ENCODE results near the gene KDM2A.

Gene KDM2A

DNA sequence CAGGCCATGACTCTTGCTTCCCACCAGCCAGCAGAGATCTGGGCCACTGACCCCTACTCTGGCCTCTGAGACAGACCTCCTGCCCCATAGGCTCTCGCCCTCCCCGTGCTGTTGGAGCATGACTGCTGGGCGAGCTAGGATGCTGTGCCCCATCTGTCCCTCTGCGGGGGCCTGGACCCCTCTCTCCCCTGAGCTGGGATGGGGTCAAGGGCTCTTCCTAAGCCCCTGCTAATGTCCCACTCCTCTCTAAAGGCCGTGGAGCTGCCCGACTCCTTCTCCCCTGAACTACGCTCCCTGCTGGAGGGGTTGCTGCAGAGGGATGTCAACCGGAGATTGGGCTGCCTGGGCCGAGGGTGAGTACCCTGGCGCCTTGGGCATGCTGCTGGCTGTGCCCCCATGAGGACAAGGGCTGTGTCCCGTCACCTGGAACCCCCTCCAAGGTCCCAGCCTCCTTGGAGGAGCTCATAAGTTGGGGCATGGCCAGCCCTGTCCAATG is 163.9 kb downstream of the KDM2A start (continued):
- TF ChIP-seq, protein P1, sequence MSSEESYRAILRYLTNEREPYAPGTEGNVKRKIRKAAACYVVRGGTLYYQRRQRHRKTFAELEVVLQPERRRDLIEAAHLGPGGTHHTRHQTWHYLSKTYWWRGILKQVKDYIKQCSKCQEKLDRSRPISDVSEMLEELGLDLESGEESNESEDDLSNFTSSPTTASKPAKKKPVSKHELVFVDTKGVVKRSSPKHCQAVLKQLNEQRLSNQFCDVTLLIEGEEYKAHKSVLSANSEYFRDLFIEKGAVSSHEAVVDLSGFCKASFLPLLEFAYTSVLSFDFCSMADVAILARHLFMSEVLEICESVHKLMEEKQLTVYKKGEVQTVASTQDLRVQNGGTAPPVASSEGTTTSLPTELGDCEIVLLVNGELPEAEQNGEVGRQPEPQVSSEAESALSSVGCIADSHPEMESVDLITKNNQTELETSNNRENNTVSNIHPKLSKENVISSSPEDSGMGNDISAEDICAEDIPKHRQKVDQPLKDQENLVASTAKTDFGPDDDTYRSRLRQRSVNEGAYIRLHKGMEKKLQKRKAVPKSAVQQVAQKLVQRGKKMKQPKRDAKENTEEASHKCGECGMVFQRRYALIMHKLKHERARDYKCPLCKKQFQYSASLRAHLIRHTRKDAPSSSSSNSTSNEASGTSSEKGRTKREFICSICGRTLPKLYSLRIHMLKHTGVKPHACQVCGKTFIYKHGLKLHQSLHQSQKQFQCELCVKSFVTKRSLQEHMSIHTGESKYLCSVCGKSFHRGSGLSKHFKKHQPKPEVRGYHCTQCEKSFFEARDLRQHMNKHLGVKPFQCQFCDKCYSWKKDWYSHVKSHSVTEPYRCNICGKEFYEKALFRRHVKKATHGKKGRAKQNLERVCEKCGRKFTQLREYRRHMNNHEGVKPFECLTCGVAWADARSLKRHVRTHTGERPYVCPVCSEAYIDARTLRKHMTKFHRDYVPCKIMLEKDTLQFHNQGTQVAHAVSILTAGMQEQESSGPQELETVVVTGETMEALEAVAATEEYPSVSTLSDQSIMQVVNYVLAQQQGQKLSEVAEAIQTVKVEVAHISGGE (tag by site-specific recombination; conservative IDR thresholded peaks at IDR 0.05; ENCODE audit: low read depth), result no peak
- TF ChIP-seq, protein P2, sequence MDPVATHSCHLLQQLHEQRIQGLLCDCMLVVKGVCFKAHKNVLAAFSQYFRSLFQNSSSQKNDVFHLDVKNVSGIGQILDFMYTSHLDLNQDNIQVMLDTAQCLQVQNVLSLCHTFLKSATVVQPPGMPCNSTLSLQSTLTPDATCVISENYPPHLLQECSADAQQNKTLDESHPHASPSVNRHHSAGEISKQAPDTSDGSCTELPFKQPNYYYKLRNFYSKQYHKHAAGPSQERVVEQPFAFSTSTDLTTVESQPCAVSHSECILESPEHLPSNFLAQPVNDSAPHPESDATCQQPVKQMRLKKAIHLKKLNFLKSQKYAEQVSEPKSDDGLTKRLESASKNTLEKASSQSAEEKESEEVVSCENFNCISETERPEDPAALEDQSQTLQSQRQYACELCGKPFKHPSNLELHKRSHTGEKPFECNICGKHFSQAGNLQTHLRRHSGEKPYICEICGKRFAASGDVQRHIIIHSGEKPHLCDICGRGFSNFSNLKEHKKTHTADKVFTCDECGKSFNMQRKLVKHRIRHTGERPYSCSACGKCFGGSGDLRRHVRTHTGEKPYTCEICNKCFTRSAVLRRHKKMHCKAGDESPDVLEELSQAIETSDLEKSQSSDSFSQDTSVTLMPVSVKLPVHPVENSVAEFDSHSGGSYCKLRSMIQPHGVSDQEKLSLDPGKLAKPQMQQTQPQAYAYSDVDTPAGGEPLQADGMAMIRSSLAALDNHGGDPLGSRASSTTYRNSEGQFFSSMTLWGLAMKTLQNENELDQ (tag by site-specific recombination; IDR thresholded peaks at IDR 0.05; ENCODE audit: low read depth), result no peak

DNA sequence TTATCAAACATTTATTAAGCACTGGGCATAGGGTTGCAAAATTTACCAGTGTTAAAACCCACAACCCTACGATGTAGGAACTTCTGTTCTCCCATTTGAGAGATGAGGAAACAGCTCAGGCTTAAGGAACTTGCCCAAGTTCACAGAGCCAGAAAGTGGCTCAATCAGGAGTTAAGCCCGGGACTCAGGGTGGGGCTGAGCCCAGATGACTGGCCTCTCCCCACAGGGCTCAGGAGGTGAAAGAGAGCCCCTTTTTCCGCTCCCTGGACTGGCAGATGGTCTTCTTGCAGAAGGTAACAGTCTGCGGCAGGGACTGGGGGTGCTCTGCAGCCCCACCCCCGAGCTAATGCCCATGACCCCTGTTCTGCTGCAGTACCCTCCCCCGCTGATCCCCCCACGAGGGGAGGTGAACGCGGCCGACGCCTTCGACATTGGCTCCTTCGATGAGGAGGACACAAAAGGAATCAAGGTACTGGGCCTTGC is 164.5 kb downstream of the KDM2A start:
- POLR2A ChIA-PET, result interaction anchor here (0.8 to 0.9 kb wide), 2 partner anchors 34 to 44 kb away, joined by 3 read pairs; no protein-coding TSS in a partner anchor
- H3K4me1 ChIP-seq (ENCODE audit: control insufficient read depth, insufficient read depth, low read length), result no peaks in the 10 kb centered on the region
- peaks cover 0 to 87% of the 10 kb centered on the region in 2 experiments; a peak in 2 of 3 replicates for H3K36me3 ChIP-seq (ENCODE audit: control insufficient read depth in 2 of 2, insufficient read depth in 1 of 2, low read length in 2 of 2)
- CTCF ChIA-PET, result interaction anchor here (0.6 to 2.1 kb wide), 5 partner anchors 15 to 99 kb away, joined by 3 to 12 read pairs (median 3); no protein-coding TSS in a partner anchor
- H3K4me3 ChIP-seq (ENCODE audit: low read depth, low read length), result no peak overlapping the region
- TF ChIP-seq ZNF558 (tag by site-specific recombination; IDR thresholded peaks at IDR 0.05), result no peak
- TF ChIP-seq, protein P3, sequence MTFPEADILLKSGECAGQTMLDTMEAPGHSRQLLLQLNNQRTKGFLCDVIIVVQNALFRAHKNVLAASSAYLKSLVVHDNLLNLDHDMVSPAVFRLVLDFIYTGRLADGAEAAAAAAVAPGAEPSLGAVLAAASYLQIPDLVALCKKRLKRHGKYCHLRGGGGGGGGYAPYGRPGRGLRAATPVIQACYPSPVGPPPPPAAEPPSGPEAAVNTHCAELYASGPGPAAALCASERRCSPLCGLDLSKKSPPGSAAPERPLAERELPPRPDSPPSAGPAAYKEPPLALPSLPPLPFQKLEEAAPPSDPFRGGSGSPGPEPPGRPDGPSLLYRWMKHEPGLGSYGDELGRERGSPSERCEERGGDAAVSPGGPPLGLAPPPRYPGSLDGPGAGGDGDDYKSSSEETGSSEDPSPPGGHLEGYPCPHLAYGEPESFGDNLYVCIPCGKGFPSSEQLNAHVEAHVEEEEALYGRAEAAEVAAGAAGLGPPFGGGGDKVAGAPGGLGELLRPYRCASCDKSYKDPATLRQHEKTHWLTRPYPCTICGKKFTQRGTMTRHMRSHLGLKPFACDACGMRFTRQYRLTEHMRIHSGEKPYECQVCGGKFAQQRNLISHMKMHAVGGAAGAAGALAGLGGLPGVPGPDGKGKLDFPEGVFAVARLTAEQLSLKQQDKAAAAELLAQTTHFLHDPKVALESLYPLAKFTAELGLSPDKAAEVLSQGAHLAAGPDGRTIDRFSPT (tag by site-specific recombination; IDR thresholded peaks at IDR 0.05), result no peak
- no peak for TF ChIP-seq ZNF530 (tag by site-specific recombination; IDR thresholded peaks at IDR 0.05; ENCODE audit: low read depth)
- no peak for TF ChIP-seq ZNF785 (tag by site-specific recombination; IDR thresholded peaks at IDR 0.05)
- no peak for TF ChIP-seq ZNF37A (tag by site-specific recombination; IDR thresholded peaks at IDR 0.05)
- no peak for TF ChIP-seq ZNF211 (tag by site-specific recombination; IDR thresholded peaks at IDR 0.05; ENCODE audit: low read depth)
- no peak for TF ChIP-seq ZNF416 (tag by site-specific recombination; IDR thresholded peaks at IDR 0.05)
- TF ChIP-seq, protein P4, sequence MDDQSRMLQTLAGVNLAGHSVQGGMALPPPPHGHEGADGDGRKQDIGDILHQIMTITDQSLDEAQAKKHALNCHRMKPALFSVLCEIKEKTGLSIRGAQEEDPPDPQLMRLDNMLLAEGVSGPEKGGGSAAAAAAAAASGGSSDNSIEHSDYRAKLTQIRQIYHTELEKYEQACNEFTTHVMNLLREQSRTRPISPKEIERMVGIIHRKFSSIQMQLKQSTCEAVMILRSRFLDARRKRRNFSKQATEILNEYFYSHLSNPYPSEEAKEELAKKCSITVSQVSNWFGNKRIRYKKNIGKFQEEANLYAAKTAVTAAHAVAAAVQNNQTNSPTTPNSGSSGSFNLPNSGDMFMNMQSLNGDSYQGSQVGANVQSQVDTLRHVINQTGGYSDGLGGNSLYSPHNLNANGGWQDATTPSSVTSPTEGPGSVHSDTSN (CRISPR knock-in tag; IDR thresholded peaks at IDR 0.05), result no peak
- TF ChIP-seq ZNF571 (tag by site-specific recombination; IDR thresholded peaks at IDR 0.05), result no peak
- TF ChIP-seq ZNF10 (tag by site-specific recombination; IDR thresholded peaks at IDR 0.05), result no peak
- no peak for TF ChIP-seq ZNF112 (tag by site-specific recombination; IDR thresholded peaks at IDR 0.05)
- TF ChIP-seq, protein P5, sequence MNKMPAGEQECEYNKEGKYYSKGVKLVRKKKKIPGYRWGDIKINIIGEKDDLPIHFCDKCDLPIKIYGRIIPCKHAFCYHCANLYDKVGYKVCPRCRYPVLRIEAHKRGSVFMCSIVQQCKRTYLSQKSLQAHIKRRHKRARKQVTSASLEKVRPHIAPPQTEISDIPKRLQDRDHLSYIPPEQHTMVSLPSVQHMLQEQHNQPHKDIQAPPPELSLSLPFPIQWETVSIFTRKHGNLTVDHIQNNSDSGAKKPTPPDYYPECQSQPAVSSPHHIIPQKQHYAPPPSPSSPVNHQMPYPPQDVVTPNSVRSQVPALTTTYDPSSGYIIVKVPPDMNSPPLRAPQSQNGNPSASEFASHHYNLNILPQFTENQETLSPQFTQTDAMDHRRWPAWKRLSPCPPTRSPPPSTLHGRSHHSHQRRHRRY (tag by site-specific recombination; IDR thresholded peaks at IDR 0.05), result no peak
- no peak for TF ChIP-seq SCRT1 (tag by site-specific recombination; IDR thresholded peaks at IDR 0.05; ENCODE audit: borderline replicate concordance)
- no peak for TF ChIP-seq ZNF23 (tag by site-specific recombination; IDR thresholded peaks at IDR 0.05; ENCODE audit: borderline replicate concordance)
- TF ChIP-seq ZNF792 (tag by site-specific recombination; IDR thresholded peaks at IDR 0.05), result no peak
- TF ChIP-seq, protein P6, sequence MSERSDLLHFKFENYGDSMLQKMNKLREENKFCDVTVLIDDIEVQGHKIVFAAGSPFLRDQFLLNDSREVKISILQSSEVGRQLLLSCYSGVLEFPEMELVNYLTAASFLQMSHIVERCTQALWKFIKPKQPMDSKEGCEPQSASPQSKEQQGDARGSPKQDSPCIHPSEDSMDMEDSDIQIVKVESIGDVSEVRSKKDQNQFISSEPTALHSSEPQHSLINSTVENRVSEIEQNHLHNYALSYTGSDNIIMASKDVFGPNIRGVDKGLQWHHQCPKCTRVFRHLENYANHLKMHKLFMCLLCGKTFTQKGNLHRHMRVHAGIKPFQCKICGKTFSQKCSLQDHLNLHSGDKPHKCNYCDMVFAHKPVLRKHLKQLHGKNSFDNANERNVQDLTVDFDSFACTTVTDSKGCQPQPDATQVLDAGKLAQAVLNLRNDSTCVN (tag by site-specific recombination; optimal IDR thresholded peaks at IDR 0.05), result no peak
- no peak overlapping the region for H3K27ac ChIP-seq (ENCODE audit: extremely low read depth, low read depth, low read length)
- H3K9me3 ChIP-seq (ENCODE audit: control insufficient read depth, insufficient read depth, low read depth, low read length), result no peaks in the 10 kb centered on the region
